A549 treated with Mapracorat at 1 μM for 4 hours (cell line): Measurements from ENCODE around the gene SCYGR6. TPM values are rescaled to one million over a fixed set of nuclear protein-coding genes. Genes with fewer than 3 reads are reported as not detected.

Experiments used
- total RNA-seq: library from RNA; stranded (reverse); fragments of 200-300 nt; extraction: Qiagen RNA extraction; gene quantifications from 5 replicates; pipeline ENCODE4 v1.2.3, GENCODE V29; 2022

The SCYGR6 gene
- total RNA-seq = not detected in 5 replicates

GRCh38 chr2:227724394-227725039, at the start of gene SCYGR6:
SCYGR6 (minus strand) TSS chr2:227724757; CDS start chr2:227724757, 0 bp downstream.

GRCh38 chr2:227745594-227745993, 21.0 kb upstream of the SCYGR6 start, which contains the start of gene SCYGR8:
SCYGR8 (plus strand) TSS chr2:227745894; CDS start chr2:227745894, 0 bp downstream.

GRCh38 chr2:227728035-227728434, 3.5 kb upstream of the SCYGR6 start, which contains the start of gene SCYGR7:
SCYGR7 (plus strand) TSS chr2:227728335; CDS start chr2:227728335, 0 bp downstream.

GRCh38 chr2:227717687-227718567, 6.6 kb downstream of the SCYGR6 start, which contains the start of gene SLC19A3:
SLC19A3 (minus strand) TSS chr2:227718028; CDS start chr2:227702318, 15,710 bp downstream.

Other genes starting within 250 kb of the SCYGR6 start
- not detected in 5 replicates for gene SCYGR2, start 125.9 kb downstream of the SCYGR6 start, total RNA-seq
- not detected in 5 replicates for gene SCYGR3, start 109.9 kb downstream of the SCYGR6 start, total RNA-seq
- gene SCYGR4, start 107.3 kb downstream of the SCYGR6 start, total RNA-seq = not detected in 5 replicates
- not detected in 5 replicates for gene SCYGR5, start 58.0 kb downstream of the SCYGR6 start, total RNA-seq
- gene SLC19A3, start 6.7 kb downstream of the SCYGR6 start, total RNA-seq = 2.6 to 3.7 TPM (median 2.9 TPM) in 5 replicates
- gene SCYGR7, start 3.6 kb upstream of the SCYGR6 start, total RNA-seq = not detected in 5 replicates
- gene SCYGR8, start 21.1 kb upstream of the SCYGR6 start, total RNA-seq = not detected in 5 replicates
- gene CCL20, start 89.1 kb upstream of the SCYGR6 start, total RNA-seq = 4.2 to 9.2 TPM (median 6.9 TPM) in 5 replicates
- 2.3 to 3.2 TPM (median 2.6 TPM) in 5 replicates for gene DAW1, start 146.9 kb upstream of the SCYGR6 start, total RNA-seq